HG03469 (cell line): ENCODE data around the gene PDE4D.
"Not testable (repeated sequence)": the region's sequence is repeated elsewhere in the genome, so short reads cannot be mapped to it uniquely, and the experiment has no call there.

Source experiments
- ATAC-seq: cut with Tn5 transposase; IDR thresholded peaks from one replicate; pipeline ENCODE4 v1.9.1; 2021; ENCODE audit warnings: mild to moderate bottlenecking, moderate library complexity, moderate number of reproducible peaks; ENCODE audit not compliant: unreplicated experiment

PDE4D gene

GRCh38 chr5:58970766-58971165, 922.8 kb downstream of the PDE4D start:
- no peak for ATAC-seq

- no peak for ATAC-seq
Measured at GRCh38 chr5:58969795-58970194, 923.7 kb downstream of the PDE4D start.

- no peak for ATAC-seq
Measured at GRCh38 chr5:58969253-58969652, 924.3 kb downstream of the PDE4D start.

GRCh38 chr5:58968350-58968749, 925.2 kb downstream of the PDE4D start:
- ATAC-seq = no peak

GRCh38 chr5:58967597-58968281, 925.8 kb downstream of the PDE4D start:
- ATAC-seq = no peak

GRCh38 chr5:58965677-58966414, 927.7 kb downstream of the PDE4D start:
- ATAC-seq = no peak

GRCh38 chr5:58963821-58964220, 929.7 kb downstream of the PDE4D start:
- ATAC-seq = no peak

- ATAC-seq = no peak
Measured at GRCh38 chr5:58963361-58963760, 930.2 kb downstream of the PDE4D start.

- ATAC-seq = peak; percentile 78
Measured at GRCh38 chr5:58961631-58962280, 931.8 kb downstream of the PDE4D start.

- ATAC-seq = no peak
Measured at GRCh38 chr5:58958701-58959100, 934.8 kb downstream of the PDE4D start.

GRCh38 chr5:58953218-58953617, 940.3 kb downstream of the PDE4D start:
- ATAC-seq = not testable (repeated sequence)

GRCh38 chr5:58950224-58950623, 943.3 kb downstream of the PDE4D start:
- ATAC-seq = no peak

GRCh38 chr5:58946230-58946629, 947.3 kb downstream of the PDE4D start:
- no peak for ATAC-seq

GRCh38 chr5:58944221-58944620, 949.3 kb downstream of the PDE4D start:
- no peak for ATAC-seq

GRCh38 chr5:58940446-58940845, 953.1 kb downstream of the PDE4D start:
- ATAC-seq = no peak

- ATAC-seq = no peak
Measured at GRCh38 chr5:58939664-58940063, 953.9 kb downstream of the PDE4D start.

GRCh38 chr5:58938563-58939424, 954.7 kb downstream of the PDE4D start:
- no peak for ATAC-seq

GRCh38 chr5:58937031-58937681, 956.4 kb downstream of the PDE4D start:
- ATAC-seq = no peak

- ATAC-seq = no peak
Measured at GRCh38 chr5:58934629-58935097, 958.9 kb downstream of the PDE4D start.

- no peak for ATAC-seq
Measured at GRCh38 chr5:58933891-58934628, 959.5 kb downstream of the PDE4D start.
